Astrocyte (in vitro differentiated cells and primary cell): Measurements from ENCODE around the gene C16orf46. TPM values are rescaled to one million over a fixed set of nuclear protein-coding genes. Genes with fewer than 3 reads are reported as not detected.

ENCODE experiments used
- DNase-seq: peaks from one replicate; pipeline ENCODE4 v3.0.0-alpha.2; 2010; ENCODE audit warnings: low read depth
- FAIRE-seq: peaks from 2 replicates; lab custom pipeline; 2011; peaks lifted over from hg19 to GRCh38; lab: Jason Lieb, UNC
- H2AFZ ChIP-seq: 2 replicates; pipeline ENCODE4 v1.6.0; 2012; ENCODE audit warnings: low read depth, low read length, inconsistent platforms
- H3K27ac ChIP-seq: 2 replicates; pipeline ENCODE4 v1.5.1; 2011; ENCODE audit warnings: low read depth, low read length, inconsistent platforms
- H3K27me3 ChIP-seq: 2 replicates; pipeline ENCODE4 v1.6.0; 2011; ENCODE audit warnings: low read length, inconsistent platforms; ENCODE audit not compliant: insufficient read depth
- H3K36me3 ChIP-seq: 2 replicates; pipeline ENCODE4 v1.5.1; 2011; ENCODE audit warnings: low read length, inconsistent platforms; ENCODE audit not compliant: insufficient read depth
- H3K4me1 ChIP-seq: 2 replicates; pipeline ENCODE4 v1.5.1; 2011; ENCODE audit warnings: low read length, inconsistent platforms; ENCODE audit not compliant: insufficient read depth
- H3K4me2 ChIP-seq: 2 replicates; pipeline ENCODE4 v1.6.0; 2012; ENCODE audit warnings: low read length, inconsistent platforms
- H3K4me3 ChIP-seq: 2 replicates; pipeline ENCODE4 v1.5.1; 2011; ENCODE audit warnings: low read depth, mild to moderate bottlenecking, low read length, inconsistent platforms; ENCODE audit not compliant: insufficient read depth
- H3K79me2 ChIP-seq: 2 replicates; pipeline ENCODE4 v1.6.0; 2012; ENCODE audit warnings: mild to moderate bottlenecking, low read length, inconsistent platforms; ENCODE audit not compliant: insufficient read depth
- H3K9ac ChIP-seq: 2 replicates; pipeline ENCODE4 v1.6.0; 2012; ENCODE audit warnings: mild to moderate bottlenecking, low read length, inconsistent platforms
- H3K9me3 ChIP-seq: 2 replicates; pipeline ENCODE4 v1.5.1; 2012; ENCODE audit warnings: low read depth, mild to moderate bottlenecking, low read length, inconsistent platforms; ENCODE audit not compliant: insufficient read depth
- H4K20me1 ChIP-seq: 2 replicates; pipeline ENCODE4 v1.6.0; 2012; ENCODE audit warnings: low read length, inconsistent platforms; ENCODE audit not compliant: insufficient read depth
- H3K27ac Mint-ChIP-seq: one replicate; pipeline ENCODE4 v1.8.0; 2021; ENCODE audit warnings: mild to moderate bottlenecking, mixed read lengths; ENCODE audit not compliant: unreplicated experiment
- H3K27me3 Mint-ChIP-seq: one replicate; pipeline ENCODE4 v1.8.0; 2021; ENCODE audit warnings: low read depth, mixed read lengths; ENCODE audit not compliant: unreplicated experiment
- H3K36me3 Mint-ChIP-seq: one replicate; pipeline ENCODE4 v1.8.0; 2021; ENCODE audit warnings: low read depth, mixed read lengths; ENCODE audit not compliant: unreplicated experiment
- H3K4me1 Mint-ChIP-seq: one replicate; pipeline ENCODE4 v1.8.0; 2021; ENCODE audit warnings: low read depth, mixed read lengths; ENCODE audit not compliant: unreplicated experiment
- H3K4me3 Mint-ChIP-seq: one replicate; pipeline ENCODE4 v1.8.0; 2021; ENCODE audit warnings: mild to moderate bottlenecking, moderate library complexity, mixed read lengths; ENCODE audit not compliant: unreplicated experiment
- H3K9me3 Mint-ChIP-seq: one replicate; pipeline ENCODE4 v1.8.0; 2021; ENCODE audit warnings: mild to moderate bottlenecking, mixed read lengths; ENCODE audit not compliant: unreplicated experiment
- CTCF ChIP-seq: IDR thresholded peaks from 2 replicates; pipeline ENCODE4 v1.5.1; 2011; ENCODE audit warnings: low read depth, mild to moderate bottlenecking, inconsistent platforms, low read length, moderate library complexity; ENCODE audit not compliant: insufficient read depth
- EZH2 ChIP-seq: IDR thresholded peaks from 2 replicates; pipeline ENCODE4 v1.6.1; 2012; ENCODE audit warnings: mild to moderate bottlenecking, low read length, inconsistent platforms; ENCODE audit not compliant: insufficient read depth
- total RNA-seq: library from RNA; stranded (reverse); gene quantifications from 2 replicates; pipeline ENCODE4 v1.2.1, GENCODE V29; 2021

The C16orf46 gene
- total RNA-seq, 1 donor from 2014 or later, result 1.8 TPM

- peak overlapping the region; percentile 21 for H3K4me2 ChIP-seq
- no peak overlapping the region for H3K27ac ChIP-seq
- no peaks in the 10 kb centered on the region for H3K27me3 Mint-ChIP-seq
These were observed 36.2 kb downstream of the C16orf46 start for GRCh38 chr16:81040842-81041241.

GRCh38 chr16:81040131-81040530, 36.9 kb downstream of the C16orf46 start:
- H3K79me2 ChIP-seq, result peaks cover 45% of the 10 kb centered on the region
- no peak for FAIRE-seq
- peaks cover 10% of the 10 kb centered on the region for H3K4me1 ChIP-seq
- Mint-ChIP-seq H3K9me3 (no peaks in the 10 kb centered on the region), H3K36me3 (peaks cover 24% of the 10 kb centered on the region), H3K4me1 (peaks cover 29% of the 10 kb centered on the region), H3K27me3 (no peaks in the 10 kb centered on the region), H3K27ac (no peak overlapping the region), H3K4me3 (no peak overlapping the region)
- no peak for DNase-seq
- H3K9me3 ChIP-seq, result no peaks in the 10 kb centered on the region
- H4K20me1 ChIP-seq, result peaks cover 33% of the 10 kb centered on the region
- peaks cover 35% of the 10 kb centered on the region for H3K36me3 ChIP-seq
- H2AFZ ChIP-seq, result no peak overlapping the region
- no peak overlapping the region for H3K27ac ChIP-seq
- no peak for TF ChIP-seq CTCF
- TF ChIP-seq EZH2, result no peak
- no peak overlapping the region for H3K9ac ChIP-seq
- H3K27me3 ChIP-seq, result no peaks in the 10 kb centered on the region
- no peak overlapping the region for H3K4me2 ChIP-seq
- H3K4me3 ChIP-seq, result no peak overlapping the region

More at GRCh38 chr16:81040842-81041241, 36.2 kb downstream of the C16orf46 start:
- Histone ChIP-seq H4K20me1 (peaks cover 33% of the 10 kb centered on the region), H3K9me3 (no peaks in the 10 kb centered on the region), H3K4me1 (peaks cover 10% of the 10 kb centered on the region), H3K36me3 (peaks cover 39% of the 10 kb centered on the region), H3K79me2 (peaks cover 45% of the 10 kb centered on the region), H2AFZ (no peak overlapping the region), H3K9ac (no peak overlapping the region), H3K4me3 (no peak overlapping the region), H3K27me3 (no peaks in the 10 kb centered on the region)
- no peaks in the 10 kb centered on the region for H3K9me3 Mint-ChIP-seq
- no peak for TF ChIP-seq CTCF
- no peak for TF ChIP-seq EZH2
- DNase-seq, result peak; percentile 16
- H3K4me3 Mint-ChIP-seq, result no peak overlapping the region
- peaks cover 29% of the 10 kb centered on the region for H3K4me1 Mint-ChIP-seq
- FAIRE-seq, result no peak
- H3K27ac Mint-ChIP-seq, result peak overlapping the region; percentile 56
- peaks cover 28% of the 10 kb centered on the region for H3K36me3 Mint-ChIP-seq

GRCh38 chr16:81036751-81037350, 40.2 kb downstream of the C16orf46 start:
- Histone ChIP-seq H3K9me3 (no peaks in the 10 kb centered on the region), H3K4me3 (peak overlapping the region; percentile 71), H3K4me1 (peaks cover 10% of the 10 kb centered on the region), H3K27me3 (no peaks in the 10 kb centered on the region), H3K79me2 (peaks cover 45% of the 10 kb centered on the region), H3K9ac (peak overlapping the region; percentile 87), H2AFZ (peak overlapping the region; percentile 65), H3K27ac (peak overlapping the region; percentile 56), H3K4me2 (peak overlapping the region; percentile 96), H4K20me1 (peaks cover 33% of the 10 kb centered on the region), H3K36me3 (peaks cover 8% of the 10 kb centered on the region)
- DNase-seq (no peak), FAIRE-seq (no peak)
- peaks cover 4% of the 10 kb centered on the region for H3K36me3 Mint-ChIP-seq
- H3K27me3 Mint-ChIP-seq, result no peaks in the 10 kb centered on the region
- H3K4me3 Mint-ChIP-seq, result peak overlapping the region; percentile 92
- TF ChIP-seq CTCF, result no peak
- TF ChIP-seq EZH2, result no peak
- peaks cover 28% of the 10 kb centered on the region for H3K4me1 Mint-ChIP-seq
- no peaks in the 10 kb centered on the region for H3K9me3 Mint-ChIP-seq
- peak overlapping the region; percentile 77 for H3K27ac Mint-ChIP-seq
